HS-27A (cell line): ENCODE measurements around the gene ASIC2.

Experiments
- DNase-seq: peaks from one replicate; pipeline ENCODE4 v3.0.0-alpha.2; 2012; ENCODE audit warnings: low read depth, missing footprints

Gene ASIC2

DNA sequence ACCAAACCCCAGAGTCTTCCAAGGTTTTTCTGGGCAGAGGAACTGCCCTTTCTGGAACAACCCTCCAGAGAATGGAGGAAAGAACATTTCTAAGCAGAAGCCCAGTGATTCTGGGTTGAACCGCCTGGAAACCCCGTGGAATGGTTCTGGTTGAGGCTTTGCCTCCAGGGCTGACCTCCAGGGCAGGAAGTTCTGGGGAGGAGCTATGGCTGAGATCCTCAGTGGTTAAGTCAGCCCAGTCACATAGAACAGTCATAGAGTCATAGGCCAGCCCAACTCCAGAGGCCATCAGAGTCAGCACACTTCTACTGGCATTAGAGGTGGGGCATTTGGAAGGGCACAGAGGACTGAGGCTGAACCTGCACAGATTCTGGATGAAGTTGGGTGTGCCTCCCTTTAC, 235.5 kb downstream of the ASIC2 start:
- DNase-seq: no peak

DNA sequence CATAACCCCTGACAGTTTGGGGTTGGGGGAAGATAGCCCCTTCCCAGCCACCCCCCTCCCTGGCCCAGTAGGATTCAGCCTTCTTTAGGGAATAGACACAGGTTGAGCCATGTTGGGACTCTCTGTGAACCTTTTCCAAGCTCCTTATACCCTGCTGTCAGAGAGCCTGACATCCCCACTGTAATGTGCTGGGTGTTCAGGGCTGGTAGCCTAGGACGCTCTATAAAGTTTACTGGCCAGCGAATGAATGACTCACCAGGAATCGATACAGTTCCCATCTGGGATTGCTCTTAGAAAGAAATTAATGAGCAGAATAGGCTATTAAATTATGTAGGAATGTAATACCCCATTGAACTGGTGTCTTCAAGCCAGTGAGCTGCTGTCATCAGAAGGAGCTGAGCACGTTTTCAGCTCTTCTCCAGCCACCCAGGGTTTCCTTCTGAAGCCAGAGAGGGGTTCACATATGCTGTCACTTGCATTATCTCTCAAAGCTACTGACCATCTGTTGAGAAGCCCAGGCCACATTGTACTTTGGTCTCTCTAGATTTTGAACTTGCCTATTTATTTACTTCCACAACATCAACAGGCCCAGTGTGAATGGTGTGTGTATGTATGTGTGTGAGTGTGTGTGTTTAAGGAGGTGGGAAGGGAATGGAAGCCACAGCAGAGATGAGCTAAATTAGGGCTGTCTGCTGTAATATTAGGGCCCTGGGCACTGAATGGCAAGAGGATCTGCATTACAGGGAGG, 236.5 kb downstream of the ASIC2 start:
- DNase-seq: no peak

DNA sequence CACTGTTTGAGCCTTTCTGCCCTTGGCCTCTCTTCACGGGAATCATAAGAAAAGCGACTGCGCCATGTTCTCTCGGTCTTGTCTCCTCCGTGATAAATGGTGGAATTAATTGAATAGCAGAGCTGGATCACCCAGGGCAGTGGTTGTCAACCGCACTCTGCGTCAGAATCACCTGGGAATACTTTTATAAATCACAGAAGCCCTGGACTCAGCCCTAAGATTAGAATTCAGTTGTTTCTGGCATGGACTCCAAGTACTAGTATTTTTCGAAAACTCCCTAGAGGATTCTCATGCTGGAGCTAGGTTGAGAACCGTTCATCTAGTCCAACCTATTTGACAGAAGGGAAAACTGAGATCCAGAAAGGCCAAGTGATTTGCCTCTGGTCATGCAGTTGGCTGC, 237.3 kb downstream of the ASIC2 start:
- no peak for DNase-seq

DNA sequence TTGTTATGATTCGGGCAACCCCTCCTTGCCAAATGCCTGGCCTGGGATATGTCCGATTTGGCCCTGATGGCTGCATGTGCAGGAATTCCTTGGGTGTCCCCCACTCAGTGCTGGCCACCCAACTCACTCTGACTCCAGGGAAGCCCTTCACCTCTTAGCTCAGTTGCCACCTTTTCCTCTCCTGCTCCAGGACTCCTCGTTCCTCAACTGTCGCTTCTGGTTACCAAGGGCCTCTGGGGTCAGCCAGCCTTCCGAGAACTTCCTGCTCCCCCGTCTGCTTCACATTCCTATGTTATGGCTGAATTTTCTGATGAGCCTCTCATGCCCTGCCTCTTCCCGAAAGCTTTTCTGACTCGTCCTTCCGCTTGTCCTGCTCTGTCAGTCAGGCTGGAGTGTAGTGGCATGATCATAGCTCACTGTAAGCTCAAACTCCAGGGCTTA, 237.9 kb downstream of the ASIC2 start:
- DNase-seq: no peak

DNA sequence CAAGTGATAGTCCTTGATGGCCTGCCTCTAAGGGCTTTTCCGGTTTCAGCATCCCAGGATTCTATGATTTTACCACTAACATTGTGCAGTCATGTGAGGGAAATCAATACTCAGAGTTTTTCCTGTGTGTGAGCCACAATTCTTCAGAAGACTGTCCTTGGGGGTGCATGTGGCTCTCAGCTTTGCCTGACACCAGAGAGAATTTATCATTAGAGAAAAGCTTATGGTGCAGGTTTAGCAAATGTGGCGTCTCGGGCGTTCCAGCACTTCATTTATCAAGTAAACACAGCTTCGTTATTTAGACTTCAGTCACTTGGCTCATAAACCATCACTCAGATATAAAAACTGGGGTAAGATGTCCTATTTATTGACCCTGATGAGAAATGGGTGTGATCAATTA, 238.7 kb downstream of the ASIC2 start:
- DNase-seq: no peak

DNA sequence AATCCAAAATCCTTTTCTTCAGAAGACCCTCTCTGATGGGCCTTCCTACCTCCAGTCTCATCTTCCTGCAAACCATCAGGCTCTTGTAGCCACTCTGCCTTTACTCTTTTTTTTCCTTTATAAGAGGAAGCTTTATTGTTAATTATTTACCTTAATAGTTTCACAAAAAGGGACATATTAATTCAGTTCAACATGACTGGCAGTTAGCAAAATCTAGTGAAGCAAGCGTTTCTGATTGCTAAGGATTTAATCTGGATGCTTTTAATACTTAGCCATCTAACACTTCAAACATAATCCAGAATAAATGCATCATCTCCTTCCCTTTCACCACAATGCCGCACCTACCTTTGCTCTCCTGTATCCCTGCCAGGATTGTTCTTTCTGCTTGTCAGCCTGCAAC, 239.4 kb downstream of the ASIC2 start:
- no peak for DNase-seq

DNA sequence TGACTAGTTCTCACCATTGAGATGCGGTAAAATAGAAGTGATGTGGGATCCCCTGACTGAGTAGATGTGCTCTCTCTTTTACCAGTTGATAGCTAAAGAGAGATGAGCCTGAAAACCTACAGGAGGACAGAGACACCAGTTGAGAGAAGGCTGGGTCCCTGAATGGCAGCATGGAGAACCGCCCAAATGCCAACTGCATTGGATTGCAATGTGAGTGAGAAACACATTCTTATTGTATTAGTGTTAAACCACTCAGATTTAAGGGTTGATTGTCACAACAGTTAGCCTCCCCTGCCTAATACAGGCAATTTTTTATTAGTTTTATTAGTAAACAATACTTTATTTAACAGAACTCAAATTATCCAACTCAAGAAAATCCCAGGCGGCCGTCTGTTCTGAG, 240.2 kb downstream of the ASIC2 start:
- DNase-seq: no peak

DNA sequence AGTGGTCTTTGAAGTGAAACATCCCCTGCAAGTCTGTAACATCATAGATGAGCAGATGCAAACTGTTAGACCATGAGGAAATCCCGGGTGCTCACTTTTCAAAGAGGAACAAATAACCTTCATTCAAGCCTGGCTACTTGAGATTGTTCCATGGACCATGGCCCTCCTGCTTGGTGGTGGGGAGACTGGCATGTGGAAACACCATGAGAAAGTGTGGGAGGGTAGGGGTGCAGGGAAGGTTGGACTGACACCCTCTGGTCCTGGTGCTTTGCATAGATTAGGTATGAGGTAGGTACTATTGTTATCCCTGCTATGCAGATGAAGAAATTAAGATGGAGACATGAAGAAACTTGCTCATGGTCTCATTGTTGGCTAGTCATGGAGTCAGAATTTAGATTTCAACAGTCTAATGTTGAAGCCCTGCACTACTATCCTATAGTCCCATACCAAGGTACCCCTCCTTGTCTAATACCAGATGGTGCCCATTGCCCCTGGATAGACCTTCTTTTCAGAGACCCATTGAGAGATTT, 242.4 kb downstream of the ASIC2 start:
- no peak for DNase-seq

DNA sequence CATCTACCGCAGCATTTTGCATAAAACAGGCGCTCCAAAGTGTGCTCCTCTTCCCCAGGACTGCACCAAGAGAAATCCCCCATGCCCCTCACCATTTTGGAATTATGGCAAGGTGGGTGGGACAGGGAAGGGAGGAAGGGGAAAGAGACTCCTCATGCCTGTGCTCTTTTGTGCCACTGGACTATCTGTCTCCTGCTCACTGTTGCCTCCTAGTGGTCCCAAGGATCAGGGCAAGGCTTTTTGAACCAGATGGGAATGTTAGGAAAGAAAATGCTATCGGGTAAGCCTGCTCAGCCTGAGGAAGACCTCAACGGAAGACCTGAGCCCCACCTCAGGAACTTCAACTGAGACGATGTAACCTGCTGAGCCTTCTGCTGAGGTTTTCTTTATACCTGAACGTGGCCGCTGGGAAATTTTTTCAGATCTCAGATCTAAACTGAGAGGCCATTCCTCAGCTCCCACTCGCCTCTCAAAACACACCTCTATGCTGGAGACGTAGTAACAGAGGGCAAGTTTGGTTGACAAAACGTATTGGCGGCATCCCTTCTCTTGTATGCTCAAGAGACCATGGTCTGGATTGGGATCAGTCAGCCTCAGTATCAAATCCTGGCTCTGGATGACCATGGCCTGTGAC, 243.2 kb downstream of the ASIC2 start:
- peak; percentile 5 for DNase-seq

DNA sequence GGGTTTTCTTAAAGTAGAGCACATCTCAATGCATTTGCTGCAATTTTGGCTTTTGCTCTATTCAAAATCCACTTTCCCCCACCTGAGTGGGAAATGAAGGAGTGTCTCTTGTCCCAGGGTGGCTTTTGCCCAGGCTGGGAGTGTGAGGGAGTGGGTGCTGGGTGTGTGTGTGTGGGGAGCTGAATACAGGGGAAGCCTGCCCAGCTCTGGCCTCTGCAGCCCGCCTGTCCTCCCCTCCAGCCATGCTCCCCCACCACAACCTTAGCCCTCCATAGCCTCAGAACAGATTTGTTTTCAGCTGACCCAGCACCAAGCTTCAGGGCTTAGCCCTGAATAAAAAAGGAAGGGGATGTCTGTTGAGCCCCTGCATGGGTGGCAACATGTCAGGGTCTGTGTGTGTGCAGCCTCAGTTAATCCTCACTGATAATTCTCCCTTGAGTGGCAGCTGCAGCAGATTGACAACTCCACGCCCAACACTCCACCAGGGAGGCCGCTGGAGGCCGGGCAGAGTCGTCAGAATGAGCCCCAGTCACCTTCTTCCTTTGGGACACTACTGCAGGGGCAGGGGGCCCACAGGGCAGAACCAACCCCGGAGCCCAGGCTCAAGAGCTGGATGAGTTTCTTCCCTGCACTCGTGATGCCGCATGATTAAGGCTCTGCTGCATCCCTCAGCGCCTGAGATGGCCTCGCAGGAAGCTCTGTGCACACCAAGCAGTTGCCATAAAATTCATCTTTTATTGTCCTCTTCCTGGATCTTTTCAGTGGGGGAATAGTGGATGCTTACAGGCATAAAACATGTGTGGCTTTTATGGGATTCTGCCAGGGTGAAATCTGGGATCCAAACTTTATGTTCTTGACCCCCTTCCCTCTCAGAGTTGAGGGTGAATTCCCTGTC, 246.5 kb downstream of the ASIC2 start:
- DNase-seq: no peak

DNA sequence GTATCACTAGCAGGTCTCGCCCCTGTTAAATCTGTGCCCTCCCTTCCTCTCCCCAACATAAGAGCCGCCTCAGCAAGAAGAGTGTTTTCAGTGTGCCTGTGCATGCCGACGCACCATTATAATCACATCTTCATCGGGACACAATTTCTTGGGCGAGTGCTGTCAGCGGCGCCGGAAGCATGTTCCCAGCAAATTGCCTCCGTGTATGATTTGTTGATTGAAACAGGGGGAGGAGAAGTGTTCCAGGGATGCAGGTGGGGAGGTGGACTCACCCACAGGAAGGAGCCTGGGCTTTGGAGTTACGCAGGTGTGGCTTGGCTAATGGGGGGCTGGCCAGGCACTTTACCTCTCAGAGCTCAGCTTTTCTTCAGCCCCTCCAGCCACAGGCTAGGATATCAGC, 247.9 kb downstream of the ASIC2 start:
- DNase-seq: no peak

DNA sequence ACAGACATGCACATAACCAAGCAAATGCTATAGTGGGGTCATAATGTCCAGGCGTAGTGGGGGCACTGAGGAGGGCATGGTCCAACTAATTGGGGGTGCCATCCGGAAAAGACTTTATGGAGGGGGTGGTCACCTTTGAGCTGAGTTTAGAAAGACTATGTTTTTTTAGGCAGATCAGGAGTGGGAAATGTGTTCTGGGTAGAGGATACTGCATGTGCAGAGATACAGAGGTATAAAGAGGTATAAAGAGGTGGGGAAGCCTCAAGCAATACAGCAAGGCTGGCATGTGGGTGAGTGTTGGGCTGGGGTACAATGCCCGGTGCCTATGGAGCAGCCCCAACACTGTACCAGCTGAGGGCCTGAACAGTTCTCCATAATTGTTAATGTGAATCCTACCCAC, 248.3 kb downstream of the ASIC2 start:
- DNase-seq: no peak

DNA sequence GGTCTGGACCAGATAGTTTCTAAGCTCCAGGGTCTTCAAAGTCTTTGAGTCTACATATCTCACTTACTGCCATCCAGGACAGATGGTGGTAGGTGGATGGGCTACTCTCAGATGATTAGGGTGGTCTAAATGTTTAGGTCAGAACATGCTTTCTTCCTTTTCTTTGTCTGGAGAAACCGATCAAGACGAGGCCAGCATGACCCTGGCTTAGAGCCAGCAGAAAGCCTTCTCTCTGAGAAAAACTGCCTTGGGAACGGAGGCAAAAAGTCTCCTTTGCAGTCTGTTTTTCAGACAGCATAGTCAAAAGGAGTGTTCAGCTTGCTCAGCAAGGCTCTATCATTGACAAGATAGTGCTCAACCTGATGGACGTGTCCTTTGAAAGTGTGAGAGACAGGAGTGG, 252.6 kb downstream of the ASIC2 start:
- no peak for DNase-seq

DNA sequence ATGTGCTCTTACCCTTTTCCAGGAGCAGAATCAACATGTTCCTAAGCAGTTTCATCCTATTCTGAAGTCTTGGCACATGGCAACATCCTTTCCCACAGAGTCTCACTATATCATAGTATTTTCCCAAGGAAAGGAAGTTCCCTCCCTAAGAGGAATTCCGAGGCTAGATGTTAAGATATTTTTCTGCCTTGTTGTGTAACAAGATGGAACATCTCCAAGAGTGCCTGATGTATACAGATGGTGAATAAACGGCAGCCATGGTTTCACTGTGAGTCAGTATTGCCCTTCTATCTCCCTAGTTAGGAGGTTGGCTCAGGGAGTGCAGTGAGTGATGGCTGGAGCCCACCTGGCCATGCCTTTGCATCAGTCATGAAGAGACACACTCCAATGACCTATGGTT, 253.2 kb downstream of the ASIC2 start:
- DNase-seq: no peak

DNA sequence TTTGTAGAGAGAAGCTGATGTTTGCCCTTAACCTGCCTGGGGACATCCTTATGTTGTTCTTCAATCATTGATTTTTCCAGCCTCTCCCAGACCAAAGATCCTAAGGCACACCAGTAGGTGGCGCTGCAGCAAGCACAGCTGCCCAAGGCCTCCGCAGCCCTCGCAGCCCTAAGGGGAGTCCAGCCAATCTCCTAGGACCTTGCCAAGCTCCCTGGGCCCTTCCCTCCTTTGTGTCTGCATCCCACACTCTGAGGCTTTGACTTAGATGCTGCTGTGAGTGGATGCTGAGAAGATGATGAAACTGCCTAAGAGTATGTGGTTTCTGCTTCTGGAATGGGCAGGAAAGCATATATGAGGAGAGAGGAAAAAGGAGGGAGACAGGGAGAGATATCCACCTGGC, 254.4 kb downstream of the ASIC2 start:
- DNase-seq: no peak

DNA sequence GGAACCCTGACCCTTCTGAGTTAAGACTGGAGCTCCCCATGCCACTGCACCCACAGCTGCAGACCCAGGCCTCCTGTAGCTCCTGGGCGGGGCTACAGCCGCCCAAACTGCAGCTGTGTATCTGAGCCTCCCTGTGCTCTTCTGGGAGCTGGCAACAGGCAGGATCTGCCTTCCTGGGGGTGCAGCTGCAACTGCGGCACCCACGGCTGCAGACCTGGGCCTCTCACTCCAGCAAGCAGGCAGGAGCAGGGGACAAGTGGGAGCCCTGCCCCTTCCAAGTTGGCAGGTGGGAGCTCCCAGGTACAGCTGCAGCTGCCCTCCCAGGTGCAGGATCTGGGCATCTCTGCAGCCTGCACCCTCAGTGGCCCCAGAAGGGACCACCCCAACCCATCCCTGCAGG, 259.9 kb downstream of the ASIC2 start:
- no peak for DNase-seq

DNA sequence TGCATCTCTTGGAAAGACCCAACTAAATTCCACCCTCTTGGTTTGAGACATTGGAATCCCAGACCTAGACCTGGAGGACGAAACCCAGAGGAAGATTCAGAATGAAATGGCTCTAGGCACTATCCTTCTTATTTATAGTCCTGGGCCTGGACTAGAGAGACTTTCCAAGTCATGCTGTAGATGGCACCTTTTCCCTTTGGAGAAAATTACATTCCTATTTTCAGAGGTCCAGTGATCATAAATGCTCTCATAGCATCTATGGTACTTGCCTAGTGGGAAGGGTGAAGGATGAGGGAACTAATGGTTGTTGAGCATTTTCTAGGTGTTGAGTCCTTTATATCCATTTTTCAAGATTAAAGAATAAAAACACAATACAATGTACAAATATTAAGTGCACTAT, 264.3 kb downstream of the ASIC2 start:
- DNase-seq: no peak

DNA sequence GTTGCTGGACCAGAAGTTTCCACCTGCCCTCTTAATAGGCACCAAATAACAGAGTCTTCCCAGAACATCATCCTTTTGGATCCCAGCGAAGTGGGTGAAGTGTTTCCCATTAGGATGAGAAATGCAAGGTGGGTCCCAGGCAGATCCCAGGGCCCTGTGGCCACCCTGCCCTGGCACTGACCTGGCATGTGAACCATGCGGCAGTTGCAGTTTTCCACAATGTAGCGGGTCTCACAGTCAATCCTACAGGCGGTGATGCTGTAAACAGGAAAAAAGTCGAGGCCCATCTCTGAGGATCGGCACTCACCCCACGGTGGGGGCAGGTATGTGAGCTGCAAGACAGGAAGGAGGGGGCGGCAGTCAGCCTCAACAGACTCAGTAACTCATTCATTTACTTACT, 265.0 kb downstream of the ASIC2 start:
- DNase-seq: no peak

DNA sequence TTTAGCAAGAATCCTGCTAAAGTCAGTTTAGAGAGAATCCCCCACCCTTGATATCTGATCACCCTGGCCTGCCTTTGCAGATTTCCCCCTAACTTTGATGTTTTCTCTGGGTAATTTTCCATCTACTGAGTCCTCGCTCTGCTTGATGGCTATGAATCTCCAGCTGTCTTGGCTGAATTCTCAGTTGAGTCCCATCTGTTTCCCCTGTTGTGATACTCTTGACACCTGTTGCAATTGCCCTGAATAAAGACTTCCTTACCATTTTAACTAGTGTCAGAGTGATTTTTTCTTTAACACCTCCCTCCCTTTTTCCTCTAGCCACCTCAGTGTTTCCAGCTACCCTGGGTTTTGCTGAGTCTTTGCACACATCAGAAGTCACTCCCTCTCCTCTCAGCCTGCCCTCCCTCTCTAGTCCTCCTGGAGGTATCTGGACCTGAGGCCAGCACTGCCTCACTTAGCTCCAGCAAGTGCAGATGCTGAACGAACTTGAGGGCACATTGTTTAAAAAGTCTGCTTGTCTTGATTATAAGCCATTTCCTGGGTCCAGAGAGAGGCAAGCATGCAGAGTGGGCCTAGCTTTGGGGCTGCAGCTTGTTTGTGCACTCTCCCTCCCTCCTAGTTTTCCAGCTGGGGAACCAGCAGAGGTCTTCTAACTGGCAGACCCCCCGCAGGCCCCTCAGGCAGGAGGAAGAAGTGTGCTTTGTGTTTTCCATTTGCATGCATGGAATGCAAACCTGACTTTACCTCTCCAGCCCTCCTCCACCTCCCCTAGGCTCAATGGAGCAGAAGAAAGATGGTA, 268.2 kb downstream of the ASIC2 start:
- DNase-seq: no peak

DNA sequence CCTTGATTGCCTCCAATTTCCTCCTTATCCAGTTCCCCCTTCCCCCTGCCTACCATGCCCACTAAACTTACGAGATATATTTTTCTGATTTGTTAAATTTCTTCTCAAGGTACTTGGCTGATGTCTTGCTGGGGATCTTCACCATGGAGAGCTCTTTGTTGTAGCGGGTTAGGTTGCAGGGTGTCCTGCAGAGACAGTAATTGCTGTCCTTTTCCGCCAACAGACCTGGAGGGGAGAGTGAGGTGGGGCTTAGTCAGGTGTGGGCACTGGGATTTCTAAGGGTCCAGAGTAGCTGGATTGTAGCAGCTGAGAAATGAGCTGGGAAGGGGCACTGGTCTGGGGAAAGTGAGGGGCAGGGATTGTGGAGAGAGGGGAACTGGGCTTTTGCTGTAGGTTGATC, 269.3 kb downstream of the ASIC2 start:
- no peak for DNase-seq

DNA sequence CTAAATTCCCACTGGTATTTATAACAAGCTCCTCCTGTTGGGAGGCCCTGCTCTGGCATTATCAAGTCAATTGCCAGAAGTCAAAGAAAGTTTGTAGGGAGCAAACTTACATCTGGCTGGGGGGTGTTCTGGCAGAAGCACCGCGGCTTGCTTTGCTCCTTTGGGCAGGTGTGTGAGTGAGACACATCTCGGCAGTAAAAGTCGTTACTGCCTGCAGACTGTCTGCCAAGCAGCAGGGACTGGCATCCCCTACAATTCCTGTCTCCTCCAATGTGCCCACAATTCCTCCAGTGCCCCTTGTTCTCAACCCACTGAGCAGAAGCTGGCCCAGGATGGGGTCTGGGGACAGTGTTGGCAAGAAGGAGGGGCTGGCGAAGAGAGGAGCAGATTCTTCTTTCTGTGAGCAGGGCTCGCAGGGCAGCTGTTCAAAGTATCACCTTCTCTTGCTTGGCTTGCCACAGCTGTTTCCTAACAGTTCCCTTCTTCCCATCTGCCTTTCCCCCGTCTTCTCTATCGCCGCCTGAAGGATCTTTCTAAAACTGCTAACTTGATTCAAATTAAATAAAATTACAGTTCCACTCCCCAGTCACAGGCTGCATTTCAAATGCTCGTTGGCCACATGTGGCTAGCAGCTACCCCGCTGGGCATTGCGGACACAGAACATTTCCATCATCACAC, 271.2 kb downstream of the ASIC2 start:
- DNase-seq: no peak
